GM19043 (cell line): ENCODE results near the gene SLC25A6.
"Not testable (repeated sequence)": the region's sequence is repeated elsewhere in the genome, so short reads cannot be mapped to it uniquely, and the experiment has no call there.

Experiments
- ATAC-seq: cut with Tn5 transposase; IDR thresholded peaks from one replicate; pipeline ENCODE4 v1.9.1; 2021; ENCODE audit warnings: low read depth; ENCODE audit not compliant: unreplicated experiment

SLC25A6 gene

GRCh38 chrX:1355131-1356046 lies 36.5 kb downstream of the SLC25A6 start:
- ATAC-seq, result no peak

GRCh38 chrX:1354036-1355019 lies 37.6 kb downstream of the SLC25A6 start:
- ATAC-seq, result no peak

- no peak for ATAC-seq
Observed at GRCh38 chrX:1351981-1352714, 39.8 kb downstream of the SLC25A6 start.

- not testable (repeated sequence) for ATAC-seq
Observed at GRCh38 chrX:1349606-1350005, 42.3 kb downstream of the SLC25A6 start.

- no peak for ATAC-seq
Observed at GRCh38 chrX:1341545-1342184, 50.2 kb downstream of the SLC25A6 start.

GRCh38 chrX:1336948-1337779 lies 54.7 kb downstream of the SLC25A6 start:
- no peak for ATAC-seq

GRCh38 chrX:1336331-1336943 lies 55.5 kb downstream of the SLC25A6 start, which contains the start of gene IL3RA:
TSS of gene IL3RA (plus strand) at chrX:1336785. CDS start at chrX:1341766, 4,981 bp downstream.
- ATAC-seq, result no peak
